HCT116 (cell line): ENCODE data around the gene AKAP1. TPM values are rescaled to one million over a fixed set of nuclear protein-coding genes. Genes with fewer than 3 reads are reported as not detected.

Experiments
- ATAC-seq: fragments of 200-7000 bp; cut with Tn5 transposase; 2 replicates; pipeline ENCODE4 v1.9.1; 2020; ENCODE audit warnings: mild to moderate bottlenecking, moderate library complexity
- BruUV-seq: library from RNA; stranded (reverse); fragments of 400-500 nt; replicated peaks from 2 replicates; lab custom pipeline; 2021; lab: Mats Ljungman, UMichigan
- CTCF ChIA-PET: fragments of 300-600 bp; sonication (Branson Sonifier 250); formaldehyde crosslinking; loops from one replicate; lab custom pipeline; 2021; ENCODE audit warnings: antibody characterized with exemption; lab: Charles Lee
- POLR2A ChIA-PET: fragments of 300-600, 350-600 bp; sonication (Branson Sonifier 250); formaldehyde crosslinking; loops from one replicate; lab custom pipeline; 2021; ENCODE audit warnings: antibody characterized with exemption; lab: Charles Lee
- RAD21 ChIA-PET, 2 experiments: fragments of 300-600 bp; sonication (Branson Sonifier 250); formaldehyde crosslinking; loops; one replicate each; lab custom pipeline; 2023; ENCODE audit warnings: low total read pairs in 2 of 2; ENCODE audit not compliant: uncharacterized antibody in 2 of 2, unreplicated experiment in 2 of 2, low non-redundant PET in 1 of 2; lab: Charles Lee
- DNase-seq: peaks from one replicate; pipeline ENCODE4 v3.0.0-alpha.2; 2010; ENCODE audit warnings: low read depth, low spot score
- H2AFZ ChIP-seq: fragments of 200-600 bp; shearing (Covaris generic), sonication (generic); 2 replicates; pipeline ENCODE4 v1.6.1; 2017; ENCODE audit warnings: low read depth, mixed run types, mixed read lengths, antibody characterized with exemption, low read length; ENCODE audit not compliant: poor library complexity, severe bottlenecking
- H3K27ac ChIP-seq: 2 replicates; pipeline ENCODE4 v1.5.1; 2012; ENCODE audit warnings: low read depth, low read length
- H3K27me3 ChIP-seq: fragments of 200-600 bp; sonication (generic); 2 replicates; pipeline ENCODE4 v1.6.1; 2016; ENCODE audit warnings: mixed run types, low read length, mixed read lengths; ENCODE audit not compliant: insufficient read depth
- H3K36me3 ChIP-seq, 2 experiments: fragments of 200-500 bp in 1 of 2; fragments of 200-600 bp in 1 of 2; sonication (Bioruptor generic) in 1 of 2; sonication (generic) in 1 of 2; 2 replicates each; pipeline versions ENCODE4 v1.5.1 to v1.6.1; 2014 to 2016; ENCODE audit warnings: low read length in 2 of 2, inconsistent platforms in 1 of 2, mixed read lengths in 1 of 2, mixed run types in 1 of 2; ENCODE audit not compliant: insufficient read depth in 2 of 2, control insufficient read depth in 1 of 2
- H3K4me1 ChIP-seq, 2 experiments: fragments of 200-600 bp in 1 of 2; sonication (generic) in 1 of 2; 2 replicates each; pipeline versions ENCODE4 v1.5.1 to v1.6.1; 2012 to 2017; ENCODE audit warnings: low read length in 2 of 2, inconsistent platforms in 1 of 2, mild to moderate bottlenecking in 1 of 2, mixed read lengths in 1 of 2, mixed run types in 1 of 2, moderate library complexity in 1 of 2; ENCODE audit not compliant: insufficient read depth in 2 of 2, control insufficient read depth in 1 of 2
- H3K4me2 ChIP-seq: fragments of 200-600 bp; sonication (generic); 2 replicates; pipeline ENCODE4 v1.6.1; 2017; ENCODE audit warnings: mixed run types, low read length, mixed read lengths
- H3K4me3 ChIP-seq, 2 experiments: fragments of 200-600 bp in 1 of 2; sonication (generic) in 1 of 2; replicated peaks in 1 of 2; 2 replicates each; pipeline ENCODE4 v1.5.1; 2011 to 2016; ENCODE audit warnings: low read length in 2 of 2, control low read depth in 1 of 2, low read depth in 1 of 2, mild to moderate bottlenecking in 1 of 2, mixed read lengths in 1 of 2, mixed run types in 1 of 2
- H3K79me2 ChIP-seq: fragments of 200-600 bp; sonication (generic); 2 replicates; pipeline ENCODE4 v1.6.1; 2017; ENCODE audit warnings: mild to moderate bottlenecking, mixed run types, low read length, moderate library complexity, mixed read lengths; ENCODE audit not compliant: insufficient read depth
- H3K9ac ChIP-seq: fragments of 200-600 bp; sonication (generic); 2 replicates; pipeline ENCODE4 v1.6.1; 2016; ENCODE audit warnings: low read length, mixed read lengths
- H3K9me2 ChIP-seq: fragments of 200-600 bp; sonication (generic), shearing (Covaris generic); 2 replicates; pipeline ENCODE4 v1.6.1; 2017; ENCODE audit warnings: mixed run types, mild to moderate bottlenecking, moderate library complexity; ENCODE audit not compliant: insufficient read depth
- H3K9me3 ChIP-seq, 2 experiments: fragments of 200-500 bp in 1 of 2; fragments of 200-600 bp in 1 of 2; sonication (Bioruptor generic) in 1 of 2; sonication (generic) in 1 of 2; 2 replicates each; pipeline ENCODE4 v1.6.1; 2014 to 2017; ENCODE audit warnings: low read length in 2 of 2, mixed read lengths in 2 of 2, inconsistent platforms in 1 of 2, low read depth in 1 of 2, mild to moderate bottlenecking in 1 of 2, mixed run types in 1 of 2, moderate library complexity in 1 of 2; ENCODE audit not compliant: control insufficient read depth in 1 of 2, insufficient read depth in 1 of 2
- H4K20me1 ChIP-seq: fragments of 200-600 bp; sonication (generic), shearing (Covaris generic); 2 replicates; pipeline ENCODE4 v1.6.1; 2017; ENCODE audit warnings: mixed run types, mild to moderate bottlenecking, moderate library complexity; ENCODE audit not compliant: insufficient read depth
- CBX3 ChIP-seq: IDR thresholded peaks from 2 replicates; pipeline ENCODE4 v1.6.1; 2012; ENCODE audit warnings: low read depth
- EGR1 ChIP-seq: IDR thresholded peaks from 2 replicates; pipeline ENCODE4 v1.6.1; 2012; ENCODE audit warnings: low read depth
- EZH2phosphoT487 ChIP-seq: fragments of 200-600 bp; IDR thresholded peaks from 2 replicates; pipeline ENCODE4 v1.6.1; 2018; ENCODE audit warnings: antibody characterized with exemption, borderline replicate concordance
- FOSL1 ChIP-seq: IDR thresholded peaks from 2 replicates; pipeline ENCODE4 v1.6.1; 2012; ENCODE audit warnings: low read depth
- SP1 ChIP-seq: IDR thresholded peaks from 2 replicates; pipeline ENCODE4 v1.6.1; 2012; ENCODE audit warnings: low read depth
- TCF7L2 ChIP-seq: IDR thresholded peaks from 2 replicates; pipeline ENCODE4 v1.7.0; 2011; ENCODE audit warnings: borderline replicate concordance, inconsistent platforms; ENCODE audit not compliant: insufficient read depth, insufficient read length; ENCODE audit errors: extremely low read depth
- YY1 ChIP-seq: IDR thresholded peaks from 2 replicates; pipeline ENCODE4 v1.6.1; 2011; ENCODE audit warnings: low read length, low read depth, moderate library complexity, mild to moderate bottlenecking; ENCODE audit not compliant: insufficient replicate concordance; ENCODE audit errors: extremely low read depth
- ZFX ChIP-seq: fragments of 450-650 bp; IDR thresholded peaks from 2 replicates; pipeline ENCODE4 v1.6.1; 2017
- intact Hi-C: fragments of 100-400 bp; cut with micrococcal nuclease; formaldehyde crosslinking; loops from 2 replicates; pipeline ENCODE4 v1.10.0; 2022
- total RNA-seq: library from RNA; stranded (reverse); gene quantifications from one replicate; pipeline ENCODE4 v1.2.1, GENCODE V29; 2021; ENCODE audit not compliant: unreplicated experiment
- TF ChIP-seq, protein P1 (sequence below), 3 experiments: fragments of 200-600 bp in 1 of 3; sonication (generic) in 1 of 3; IDR thresholded peaks in 2 of 3; conservative IDR thresholded peaks in 1 of 3; 2 replicates each; pipeline ENCODE4 v1.5.1; 2012 to 2017; ENCODE audit warnings: low read depth in 2 of 3, low read length in 2 of 3, antibody characterized with exemption in 1 of 3, borderline replicate concordance in 1 of 3, control low read depth in 1 of 3, mild to moderate bottlenecking in 1 of 3, mixed read lengths in 1 of 3, mixed run types in 1 of 3, moderate library complexity in 1 of 3; ENCODE audit not compliant: insufficient read depth in 1 of 3
- TF ChIP-seq, protein P2 (sequence below): IDR thresholded peaks from 2 replicates; pipeline ENCODE4 v1.6.1; 2012
- TF ChIP-seq, protein P3 (sequence below): IDR thresholded peaks from 2 replicates; pipeline ENCODE4 v1.6.1; 2012; ENCODE audit warnings: low read depth

AKAP1 gene
- total RNA-seq, 1 experiment from 2014 or later, result 51.6 TPM

DNA sequence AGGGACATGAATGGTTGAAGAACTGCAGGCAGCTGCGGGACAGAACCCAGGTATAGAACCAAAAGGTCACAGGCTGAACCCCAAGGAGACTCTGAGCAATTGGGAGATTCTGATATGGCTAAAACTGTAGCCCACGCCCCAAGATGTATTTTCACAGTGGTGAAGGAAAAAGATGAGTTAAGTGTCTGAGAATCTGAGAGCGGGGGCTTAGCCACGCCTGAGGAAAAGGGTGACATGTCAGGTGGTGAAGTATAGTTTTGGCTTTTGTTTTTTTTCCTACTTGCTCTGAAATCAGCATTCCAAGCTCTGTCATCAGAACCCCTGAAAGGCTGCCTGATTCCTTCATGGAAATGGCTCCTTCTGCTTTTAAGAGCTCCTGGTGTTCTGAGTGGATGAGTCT lies 73.3 kb downstream of the AKAP1 start:
- no peaks in the 10 kb centered on the region for H3K4me1 ChIP-seq
- H2AFZ ChIP-seq, result no peak overlapping the region
- H3K27me3 ChIP-seq, result no peaks in the 10 kb centered on the region
- ChIA-PET POLR2A (no interaction called here), RAD21 (interaction anchor here in 1 of 2 experiments (0.5 kb wide), 1 partner anchor 126 kb away, joined by 3 read pairs; no protein-coding TSS in a partner anchor), CTCF (interaction anchor here (1.6 kb wide), 1 partner anchor 85 kb away, joined by 3 read pairs; no protein-coding TSS in a partner anchor)
- H3K9me3 ChIP-seq, result no peaks in the 10 kb centered on the region
- H3K9me2 ChIP-seq, result no peaks in the 10 kb centered on the region
- H3K9ac ChIP-seq, result no peak overlapping the region
- no peaks in the 10 kb centered on the region for H3K36me3 ChIP-seq
- H4K20me1 ChIP-seq, result no peaks in the 10 kb centered on the region
- TF ChIP-seq SP1 (no peak), ZFX (no peak)
- TF ChIP-seq, protein P1, sequence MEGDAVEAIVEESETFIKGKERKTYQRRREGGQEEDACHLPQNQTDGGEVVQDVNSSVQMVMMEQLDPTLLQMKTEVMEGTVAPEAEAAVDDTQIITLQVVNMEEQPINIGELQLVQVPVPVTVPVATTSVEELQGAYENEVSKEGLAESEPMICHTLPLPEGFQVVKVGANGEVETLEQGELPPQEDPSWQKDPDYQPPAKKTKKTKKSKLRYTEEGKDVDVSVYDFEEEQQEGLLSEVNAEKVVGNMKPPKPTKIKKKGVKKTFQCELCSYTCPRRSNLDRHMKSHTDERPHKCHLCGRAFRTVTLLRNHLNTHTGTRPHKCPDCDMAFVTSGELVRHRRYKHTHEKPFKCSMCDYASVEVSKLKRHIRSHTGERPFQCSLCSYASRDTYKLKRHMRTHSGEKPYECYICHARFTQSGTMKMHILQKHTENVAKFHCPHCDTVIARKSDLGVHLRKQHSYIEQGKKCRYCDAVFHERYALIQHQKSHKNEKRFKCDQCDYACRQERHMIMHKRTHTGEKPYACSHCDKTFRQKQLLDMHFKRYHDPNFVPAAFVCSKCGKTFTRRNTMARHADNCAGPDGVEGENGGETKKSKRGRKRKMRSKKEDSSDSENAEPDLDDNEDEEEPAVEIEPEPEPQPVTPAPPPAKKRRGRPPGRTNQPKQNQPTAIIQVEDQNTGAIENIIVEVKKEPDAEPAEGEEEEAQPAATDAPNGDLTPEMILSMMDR (IDR thresholded peaks at IDR 0.05 in 2 of 3, conservative IDR thresholded peaks at IDR 0.05 in 1 of 3; ENCODE audit: borderline replicate concordance in 1 of 3, insufficient read depth in 1 of 3, low read depth in 2 of 3, low read length in 2 of 3), result no peak
- TF ChIP-seq, protein P2, sequence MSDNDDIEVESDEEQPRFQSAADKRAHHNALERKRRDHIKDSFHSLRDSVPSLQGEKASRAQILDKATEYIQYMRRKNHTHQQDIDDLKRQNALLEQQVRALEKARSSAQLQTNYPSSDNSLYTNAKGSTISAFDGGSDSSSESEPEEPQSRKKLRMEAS, result no peak
- DNase-seq (no peak), ATAC-seq (no peak)
- no peaks in the 10 kb centered on the region for H3K79me2 ChIP-seq
- intact Hi-C loops, result no loop called here
- no peak overlapping the region for H3K4me2 ChIP-seq
- H3K27ac ChIP-seq, result no peak overlapping the region
- no TSS peak for BruUV-seq
- H3K4me3 ChIP-seq, result no peak overlapping the region

- Histone ChIP-seq H3K9ac (no peak overlapping the region), H3K4me3 (no peak overlapping the region), H4K20me1 (no peaks in the 10 kb centered on the region), H3K4me2 (no peak overlapping the region), H3K27me3 (no peaks in the 10 kb centered on the region), H3K27ac (no peak overlapping the region), H3K4me1 (no peaks in the 10 kb centered on the region), H3K36me3 (no peaks in the 10 kb centered on the region), H3K9me3 (no peaks in the 10 kb centered on the region), H3K9me2 (no peaks in the 10 kb centered on the region), H2AFZ (no peak overlapping the region), H3K79me2 (no peaks in the 10 kb centered on the region)
- BruUV-seq, result no TSS peak
- intact Hi-C loops, result no loop called here
- POLR2A ChIA-PET, result no interaction called here
- no peak for ATAC-seq
- RAD21 ChIA-PET, result no interaction called here
- CTCF ChIA-PET, result interaction anchor here (1.6 kb wide), 1 partner anchor 84 kb away, joined by 3 read pairs; no protein-coding TSS in a partner anchor
- no peak for DNase-seq
- TF ChIP-seq CBX3 (no peak), ZFX (no peak), EZH2phosphoT487 (no peak), FOSL1 (no peak), TCF7L2 (no peak), YY1 (no peak), SP1 (no peak), EGR1 (no peak)
- TF ChIP-seq, protein P1 (IDR thresholded peaks at IDR 0.05 in 2 of 3, conservative IDR thresholded peaks at IDR 0.05 in 1 of 3; ENCODE audit: borderline replicate concordance in 1 of 3, insufficient read depth in 1 of 3, low read depth in 2 of 3, low read length in 2 of 3), result no peak
- TF ChIP-seq, protein P3, sequence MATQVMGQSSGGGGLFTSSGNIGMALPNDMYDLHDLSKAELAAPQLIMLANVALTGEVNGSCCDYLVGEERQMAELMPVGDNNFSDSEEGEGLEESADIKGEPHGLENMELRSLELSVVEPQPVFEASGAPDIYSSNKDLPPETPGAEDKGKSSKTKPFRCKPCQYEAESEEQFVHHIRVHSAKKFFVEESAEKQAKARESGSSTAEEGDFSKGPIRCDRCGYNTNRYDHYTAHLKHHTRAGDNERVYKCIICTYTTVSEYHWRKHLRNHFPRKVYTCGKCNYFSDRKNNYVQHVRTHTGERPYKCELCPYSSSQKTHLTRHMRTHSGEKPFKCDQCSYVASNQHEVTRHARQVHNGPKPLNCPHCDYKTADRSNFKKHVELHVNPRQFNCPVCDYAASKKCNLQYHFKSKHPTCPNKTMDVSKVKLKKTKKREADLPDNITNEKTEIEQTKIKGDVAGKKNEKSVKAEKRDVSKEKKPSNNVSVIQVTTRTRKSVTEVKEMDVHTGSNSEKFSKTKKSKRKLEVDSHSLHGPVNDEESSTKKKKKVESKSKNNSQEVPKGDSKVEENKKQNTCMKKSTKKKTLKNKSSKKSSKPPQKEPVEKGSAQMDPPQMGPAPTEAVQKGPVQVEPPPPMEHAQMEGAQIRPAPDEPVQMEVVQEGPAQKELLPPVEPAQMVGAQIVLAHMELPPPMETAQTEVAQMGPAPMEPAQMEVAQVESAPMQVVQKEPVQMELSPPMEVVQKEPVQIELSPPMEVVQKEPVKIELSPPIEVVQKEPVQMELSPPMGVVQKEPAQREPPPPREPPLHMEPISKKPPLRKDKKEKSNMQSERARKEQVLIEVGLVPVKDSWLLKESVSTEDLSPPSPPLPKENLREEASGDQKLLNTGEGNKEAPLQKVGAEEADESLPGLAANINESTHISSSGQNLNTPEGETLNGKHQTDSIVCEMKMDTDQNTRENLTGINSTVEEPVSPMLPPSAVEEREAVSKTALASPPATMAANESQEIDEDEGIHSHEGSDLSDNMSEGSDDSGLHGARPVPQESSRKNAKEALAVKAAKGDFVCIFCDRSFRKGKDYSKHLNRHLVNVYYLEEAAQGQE, result no peak
Measured at GRCh38 chr17:57158795-57159194, 73.7 kb downstream of the AKAP1 start.
